Stromal cell of bone marrow (primary cell): ENCODE data around the gene PKLR.
A peak's percentile ranks its signal among the peaks of the same experiment; 100 is the strongest.
"Not testable (repeated sequence)": the region's sequence is repeated elsewhere in the genome, so short reads cannot be mapped to it uniquely, and the experiment has no call there.

Experiments used
- DNase-seq: peaks from one replicate; pipeline ENCODE4 v3.0.0-alpha.2; 2012; ENCODE audit warnings: low read depth

The PKLR gene

GRCh38 chr1:155301342-155301841 lies at the start of gene PKLR:
Gene PKLR (minus strand): TSS chr1:155301438. CDS start chr1:155301395, 43 bp downstream.
- DNase-seq: no peak

GRCh38 chr1:155342842-155343241 lies 41.6 kb upstream of the PKLR start:
- no peak for DNase-seq

- DNase-seq: no peak
Measured at GRCh38 chr1:155339515-155340097, 38.4 kb upstream of the PKLR start.

GRCh38 chr1:155334962-155335361 lies 33.7 kb upstream of the PKLR start:
- DNase-seq: no peak

- no peak for DNase-seq
Measured at GRCh38 chr1:155329980-155330598, 28.9 kb upstream of the PKLR start.

GRCh38 chr1:155328856-155329255 lies 27.6 kb upstream of the PKLR start:
- not testable (repeated sequence) for DNase-seq

- DNase-seq: no peak
Measured at GRCh38 chr1:155327981-155328380, 26.7 kb upstream of the PKLR start.

- DNase-seq: no peak
Measured at GRCh38 chr1:155326631-155327037, 25.4 kb upstream of the PKLR start.

- no peak for DNase-seq
Measured at GRCh38 chr1:155326020-155326526, 24.8 kb upstream of the PKLR start.

GRCh38 chr1:155325603-155325893 lies 24.3 kb upstream of the PKLR start:
- DNase-seq: no peak

GRCh38 chr1:155324717-155325602 lies 23.7 kb upstream of the PKLR start:
- DNase-seq: no peak

- peak; percentile 96 for DNase-seq
Measured at GRCh38 chr1:155324037-155324716, 22.9 kb upstream of the PKLR start.

GRCh38 chr1:155323729-155324036 lies 22.4 kb upstream of the PKLR start:
- peak; percentile 88 for DNase-seq

- DNase-seq: peak; percentile 96
Measured at GRCh38 chr1:155322953-155323728, 21.9 kb upstream of the PKLR start.

GRCh38 chr1:155322571-155322952 lies 21.3 kb upstream of the PKLR start:
- no peak for DNase-seq

- no peak for DNase-seq
Measured at GRCh38 chr1:155321639-155322503, 20.6 kb upstream of the PKLR start.

GRCh38 chr1:155320661-155321617 lies 19.7 kb upstream of the PKLR start, which contains the start of gene RUSC1:
Gene RUSC1 (plus strand): TSS chr1:155320894. CDS start chr1:155321774, 880 bp downstream.
- DNase-seq: no peak

GRCh38 chr1:155320252-155320651 lies 19.0 kb upstream of the PKLR start:
- no peak for DNase-seq

GRCh38 chr1:155319536-155319935 lies 18.3 kb upstream of the PKLR start:
- no peak for DNase-seq
